Ramos (cell line): ENCODE results near the gene KRI1.

Experiments
- in situ Hi-C: fragments of 300-500 bp; cut with MboI; formaldehyde crosslinking; loops from one replicate; pipeline ENCODE4 v1.14.3; 2022; ENCODE audit warnings: low sequenced_read_pairs; ENCODE audit not compliant: unreplicated experiment

Gene KRI1

DNA sequence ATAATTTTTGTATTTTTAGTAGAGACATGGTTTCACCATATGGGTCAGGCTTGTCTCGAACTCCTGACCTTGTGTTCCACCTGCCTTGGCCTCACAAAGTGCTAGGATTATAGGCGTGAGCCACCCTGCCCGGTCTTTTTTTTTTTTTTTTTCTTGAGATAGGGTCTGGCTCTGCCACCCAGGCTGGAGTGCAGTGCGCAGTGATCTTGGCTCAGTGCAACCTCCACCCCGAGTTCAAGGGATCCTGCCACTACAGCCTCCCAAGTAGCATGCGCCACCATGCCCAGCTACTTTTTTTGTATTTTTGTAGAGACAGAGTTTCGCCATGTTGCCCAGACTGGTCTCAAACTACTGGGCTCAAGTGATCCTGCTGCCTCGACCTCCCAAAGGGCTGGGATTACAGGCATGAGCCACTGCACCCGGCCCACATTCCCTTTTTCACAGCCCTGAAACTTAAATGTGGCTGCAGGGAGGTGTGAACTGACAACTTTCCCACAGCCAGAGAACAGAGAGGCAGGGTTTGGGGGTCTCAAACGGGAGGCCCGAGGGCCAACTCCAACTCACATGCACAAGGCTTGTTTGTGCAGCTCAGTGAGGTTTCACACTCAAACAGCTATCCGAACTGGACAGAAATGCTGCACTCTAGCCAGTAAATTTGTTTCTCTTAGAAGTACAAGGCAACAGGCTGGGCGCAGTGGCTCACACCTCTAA lies 44.2 kb downstream of the KRI1 start:
- in situ Hi-C loops: no loop called here

GRCh38 chr19:10520652-10521318 lies 45.0 kb downstream of the KRI1 start:
- in situ Hi-C loops: no loop called here

GRCh38 chr19:10519421-10519820 lies 46.4 kb downstream of the KRI1 start:
- in situ Hi-C loops: no loop called here

DNA sequence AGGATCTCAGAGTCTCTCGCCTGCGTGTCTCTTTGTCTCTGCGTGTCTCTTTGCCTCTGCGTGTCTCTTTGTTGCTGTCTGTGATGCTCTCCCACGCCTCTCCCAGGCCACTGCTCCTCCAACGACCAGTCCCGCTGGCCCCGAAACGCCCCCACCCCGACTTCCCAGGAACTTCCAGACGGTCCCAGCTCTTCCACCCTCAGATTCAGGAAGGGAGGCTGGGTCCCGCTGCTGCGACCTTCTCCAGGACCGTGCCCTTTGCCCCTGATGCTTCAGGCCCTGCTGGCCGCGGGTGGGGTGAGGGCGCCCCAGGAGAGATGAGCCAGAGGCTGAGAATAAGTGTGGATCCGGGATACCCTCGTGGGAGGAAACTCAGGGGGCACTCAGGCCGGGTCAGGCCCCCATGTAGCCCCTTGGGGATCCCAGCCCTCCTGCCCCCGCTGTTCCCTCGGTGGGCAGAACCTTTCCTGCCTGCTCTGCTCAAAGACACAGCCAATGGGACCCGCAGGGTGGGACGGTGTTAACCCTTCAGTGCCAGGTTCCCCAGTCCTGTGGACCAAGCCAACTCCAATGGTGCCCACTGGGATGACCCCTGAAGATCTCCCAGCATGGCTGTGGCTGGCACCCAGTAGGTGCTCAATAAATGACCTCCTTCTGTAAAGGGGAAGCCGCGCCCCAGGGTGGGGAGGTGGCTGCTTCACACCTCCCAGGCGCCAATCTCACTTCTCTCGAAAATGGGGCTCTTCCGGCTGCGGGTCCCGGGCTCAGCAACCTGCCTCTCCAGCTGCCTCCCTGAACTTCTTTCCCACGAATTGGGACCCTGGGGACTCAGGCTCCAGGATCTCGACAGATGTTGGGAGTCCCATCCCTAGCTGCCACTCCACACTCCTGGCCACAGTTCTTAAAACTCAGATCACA lies 47.1 kb downstream of the KRI1 start:
- in situ Hi-C loops: no loop called here

GRCh38 chr19:10517760-10518443 lies 47.9 kb downstream of the KRI1 start:
- in situ Hi-C loops: no loop called here

- in situ Hi-C loops: no loop called here
These were observed 48.5 kb downstream of the KRI1 start, which contains the start of gene S1PR5 for GRCh38 chr19:10517361-10517759. TSS of gene S1PR5 (minus strand) at chr19:10517447. CDS start at chr19:10515011, 2,436 bp downstream.

DNA sequence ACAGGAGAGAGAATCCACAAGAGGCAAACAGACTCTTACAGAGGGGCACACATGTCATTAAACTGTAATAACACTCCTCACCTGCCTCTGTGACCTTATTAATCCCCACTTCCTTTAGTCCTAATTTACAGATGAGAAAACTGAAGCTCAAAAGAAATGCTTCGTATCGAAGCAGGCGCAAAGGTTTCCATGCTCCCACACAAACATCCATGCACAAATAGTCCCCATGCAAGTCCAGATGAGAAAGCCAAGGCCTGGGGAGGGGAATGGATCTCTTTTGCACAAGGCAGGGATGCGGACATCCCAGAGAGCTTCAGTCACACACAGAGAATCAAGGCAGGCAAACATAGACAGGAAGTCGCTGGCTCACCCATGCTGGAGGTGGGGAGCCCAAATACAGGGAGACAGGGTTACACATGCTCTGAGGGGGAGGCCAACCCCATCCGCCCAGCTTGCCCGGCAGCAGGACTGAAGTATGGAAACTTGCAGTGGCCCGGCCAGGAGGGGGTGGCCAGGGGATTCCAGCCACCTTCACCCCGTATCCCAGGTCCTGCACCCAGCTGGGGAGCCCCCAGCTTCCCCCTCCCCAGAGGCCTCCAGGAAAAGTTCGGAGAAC lies 49.0 kb downstream of the KRI1 start:
- in situ Hi-C loops: no loop called here

GRCh38 chr19:10516064-10516385 lies 49.8 kb downstream of the KRI1 start:
- in situ Hi-C loops: no loop called here

DNA sequence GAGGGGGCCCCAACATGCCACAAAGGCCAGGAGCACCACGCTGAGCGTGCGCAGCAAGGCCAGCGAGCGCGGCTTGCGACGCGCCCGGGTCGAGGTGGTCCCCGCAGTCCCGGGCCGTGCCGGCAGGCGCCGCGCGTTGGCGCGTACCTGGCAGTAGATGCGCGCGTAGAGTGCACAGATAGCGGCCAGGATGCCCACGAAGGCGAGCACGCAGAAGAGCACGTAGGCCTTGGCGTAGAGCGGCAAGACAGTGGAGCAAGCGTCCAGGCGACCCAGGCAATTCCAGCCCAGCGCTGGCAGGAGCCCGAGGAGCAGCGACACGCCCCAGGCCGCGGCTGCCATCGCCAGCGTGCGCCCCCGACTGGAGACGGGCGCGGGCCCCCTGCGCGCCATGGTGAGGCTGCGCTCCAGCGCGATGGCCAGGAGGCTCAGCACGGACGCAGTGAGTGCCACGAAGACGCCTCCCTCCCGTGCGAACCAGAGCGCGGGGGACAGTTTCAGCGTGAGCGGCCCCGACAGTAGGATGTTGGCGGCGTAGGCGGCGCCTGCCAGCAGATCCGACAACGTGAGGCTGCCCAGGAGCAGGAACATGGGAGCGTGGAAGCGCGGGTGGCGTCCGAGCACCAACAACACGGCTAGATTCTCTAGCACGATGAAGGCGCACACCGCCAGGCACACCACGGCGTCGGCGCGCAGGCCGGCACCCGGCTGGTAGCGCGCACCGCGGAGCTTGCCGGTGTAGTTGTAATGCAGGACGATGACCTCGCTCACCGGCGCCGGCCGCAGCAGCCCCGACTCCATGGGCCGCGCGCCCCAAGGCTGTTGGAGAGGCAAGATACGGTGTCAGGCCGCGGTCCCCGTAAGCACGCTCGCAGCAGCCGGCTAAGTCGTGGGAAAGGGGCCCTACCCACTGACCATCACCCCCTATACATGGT lies 51.3 kb downstream of the KRI1 start:
- in situ Hi-C loops: no loop called here

- in situ Hi-C loops: no loop called here
These were observed 52.6 kb downstream of the KRI1 start for GRCh38 chr19:10513223-10513622.

GRCh38 chr19:10510301-10510802 lies 55.5 kb downstream of the KRI1 start:
- in situ Hi-C loops: no loop called here

DNA sequence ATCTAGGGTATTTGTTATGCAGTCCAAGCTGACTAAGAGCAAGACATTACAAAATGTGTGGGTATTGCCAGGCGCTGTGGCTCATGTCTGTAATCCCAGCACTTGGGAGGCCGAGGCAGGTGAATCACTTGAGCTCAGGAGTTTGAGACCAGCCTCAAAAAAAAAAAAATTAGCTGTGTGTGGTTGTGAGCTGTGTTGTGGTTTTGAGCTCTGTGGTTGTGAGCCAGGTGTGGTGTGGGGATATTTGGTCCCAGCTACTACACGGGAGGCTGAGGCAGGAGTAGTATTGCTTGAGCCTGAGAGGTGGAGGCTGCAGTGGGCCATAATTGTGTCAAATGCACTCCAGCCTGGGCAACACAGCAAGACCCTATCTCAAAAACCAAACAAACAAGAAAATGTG lies 57.1 kb downstream of the KRI1 start:
- in situ Hi-C loops: no loop called here

DNA sequence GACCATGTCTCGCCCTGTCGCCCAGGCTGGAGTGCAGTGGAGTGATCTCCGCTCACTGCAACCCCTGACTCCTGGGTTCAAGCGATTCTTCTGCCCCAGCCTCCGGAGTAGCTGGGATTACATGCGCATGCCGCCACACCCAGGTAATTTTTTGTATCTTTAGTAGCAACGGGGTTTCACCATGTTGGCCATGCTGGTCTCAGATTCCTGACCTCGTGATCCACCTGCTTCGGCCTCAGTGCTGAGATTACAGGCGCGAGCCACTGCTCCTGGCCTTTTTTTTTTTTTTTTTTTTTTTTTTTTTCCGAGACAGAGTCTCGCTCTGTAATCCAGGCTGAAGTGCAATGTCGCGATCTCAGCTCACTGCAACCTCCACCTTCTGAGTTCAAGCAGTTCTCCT lies 57.8 kb downstream of the KRI1 start:
- in situ Hi-C loops: no loop called here

GRCh38 chr19:10505583-10506229 lies 60.1 kb downstream of the KRI1 start:
- in situ Hi-C loops: no loop called here
